Measurements from ENCODE around the gene DIP2B.

DNA sequence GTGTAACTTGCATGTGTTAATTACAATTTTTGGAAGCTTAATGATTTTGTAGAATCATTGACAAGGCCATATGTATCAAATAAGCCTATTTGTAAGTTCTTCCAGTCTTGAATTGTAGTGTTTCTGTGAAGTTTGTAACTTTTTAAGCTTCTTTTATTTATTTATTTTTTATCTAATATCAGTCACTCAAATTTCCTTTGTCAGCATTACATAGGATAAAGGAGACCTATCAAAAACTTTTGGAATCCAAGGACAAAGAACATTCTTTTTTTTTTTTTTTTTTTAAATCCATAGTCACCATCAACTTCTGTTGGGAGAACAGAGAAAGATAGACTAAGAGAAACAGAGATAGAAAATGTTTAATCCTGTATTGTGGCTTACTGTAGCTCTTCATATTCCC, 36.4 kb downstream of the DIP2B start:
- no peak for TF ChIP-seq POLR2AphosphoS5 (IDR thresholded peaks at IDR 0.05)
- TF ChIP-seq, protein P1, sequence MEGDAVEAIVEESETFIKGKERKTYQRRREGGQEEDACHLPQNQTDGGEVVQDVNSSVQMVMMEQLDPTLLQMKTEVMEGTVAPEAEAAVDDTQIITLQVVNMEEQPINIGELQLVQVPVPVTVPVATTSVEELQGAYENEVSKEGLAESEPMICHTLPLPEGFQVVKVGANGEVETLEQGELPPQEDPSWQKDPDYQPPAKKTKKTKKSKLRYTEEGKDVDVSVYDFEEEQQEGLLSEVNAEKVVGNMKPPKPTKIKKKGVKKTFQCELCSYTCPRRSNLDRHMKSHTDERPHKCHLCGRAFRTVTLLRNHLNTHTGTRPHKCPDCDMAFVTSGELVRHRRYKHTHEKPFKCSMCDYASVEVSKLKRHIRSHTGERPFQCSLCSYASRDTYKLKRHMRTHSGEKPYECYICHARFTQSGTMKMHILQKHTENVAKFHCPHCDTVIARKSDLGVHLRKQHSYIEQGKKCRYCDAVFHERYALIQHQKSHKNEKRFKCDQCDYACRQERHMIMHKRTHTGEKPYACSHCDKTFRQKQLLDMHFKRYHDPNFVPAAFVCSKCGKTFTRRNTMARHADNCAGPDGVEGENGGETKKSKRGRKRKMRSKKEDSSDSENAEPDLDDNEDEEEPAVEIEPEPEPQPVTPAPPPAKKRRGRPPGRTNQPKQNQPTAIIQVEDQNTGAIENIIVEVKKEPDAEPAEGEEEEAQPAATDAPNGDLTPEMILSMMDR (IDR thresholded peaks at IDR 0.05 in 8 of 11, conservative IDR thresholded peaks at IDR 0.05 in 3 of 11), result no peak

All from spleen (tissue), 7 donors.